HG02610 (cell line): ENCODE measurements around the gene FEN1.

ENCODE experiments used
- ATAC-seq: cut with Tn5 transposase; IDR thresholded peaks from one replicate; pipeline ENCODE4 v1.9.1; 2021; ENCODE audit warnings: mild to moderate bottlenecking, moderate library complexity; ENCODE audit not compliant: unreplicated experiment

Gene FEN1

GRCh38 chr11:61815790-61816735, 23.4 kb downstream of the FEN1 start:
- peak; percentile 24 for ATAC-seq

GRCh38 chr11:61816736-61817455, 24.2 kb downstream of the FEN1 start, which contains the start of gene FADS1:
FADS1 (minus strand) TSS chr11:61817003; CDS start chr11:61816929, 74 bp downstream.
- peak; percentile 43 for ATAC-seq

- no peak for ATAC-seq
Observed at GRCh38 chr11:61817471-61818202, 24.9 kb downstream of the FEN1 start.

GRCh38 chr11:61820174-61820573, 27.5 kb downstream of the FEN1 start:
- no peak for ATAC-seq

- peak; percentile 1 for ATAC-seq
Observed at GRCh38 chr11:61826930-61827570, 34.3 kb downstream of the FEN1 start.

GRCh38 chr11:61827571-61828378, 35.1 kb downstream of the FEN1 start, which contains the start of gene FADS2:
FADS2 (plus strand) TSS chr11:61828300; CDS start chr11:61828391, 91 bp downstream.
- ATAC-seq = peak; percentile 62

- ATAC-seq = no peak
Observed at GRCh38 chr11:61828379-61828628, 35.6 kb downstream of the FEN1 start.

- no peak for ATAC-seq
Observed at GRCh38 chr11:61828629-61829407, 36.1 kb downstream of the FEN1 start.

- no peak for ATAC-seq
Observed at GRCh38 chr11:61829806-61830205, 37.1 kb downstream of the FEN1 start.

GRCh38 chr11:61830237-61831105, 37.8 kb downstream of the FEN1 start:
- ATAC-seq = no peak

- ATAC-seq = no peak
Observed at GRCh38 chr11:61832207-61832606, 39.5 kb downstream of the FEN1 start.

GRCh38 chr11:61832754-61833153, 40.0 kb downstream of the FEN1 start:
- no peak for ATAC-seq

- no peak for ATAC-seq
Observed at GRCh38 chr11:61833471-61833870, 40.8 kb downstream of the FEN1 start.

GRCh38 chr11:61833926-61834277, 41.2 kb downstream of the FEN1 start:
- ATAC-seq = no peak

GRCh38 chr11:61834278-61835048, 41.8 kb downstream of the FEN1 start:
- peak; percentile 88 for ATAC-seq

GRCh38 chr11:61836193-61836592, 43.5 kb downstream of the FEN1 start:
- ATAC-seq = no peak

- ATAC-seq = no peak
Observed at GRCh38 chr11:61837411-61838005, 44.8 kb downstream of the FEN1 start.
